Activated CD4-positive, alpha-beta T cell treated with anti-CD3 and anti-CD28 coated beads for 1 hour (primary cell): Measurements from ENCODE around the gene AQR.
"Not testable (repeated sequence)": the region's sequence is repeated elsewhere in the genome, so short reads cannot be mapped to it uniquely, and the experiment has no call there.

Experiments used
- DNase-seq: peaks from one replicate; pipeline ENCODE4 v3.0.0-alpha.2; 2020

Gene AQR

GRCh38 chr15:34869110-34869509 is 100.4 kb downstream of the AQR start:
- DNase-seq, result no peak

GRCh38 chr15:34865531-34865930 is 104.0 kb downstream of the AQR start:
- DNase-seq, result no peak

GRCh38 chr15:34861214-34861613 is 108.3 kb downstream of the AQR start:
- DNase-seq, result no peak

GRCh38 chr15:34855893-34856292 is 113.6 kb downstream of the AQR start:
- no peak for DNase-seq

DNA sequence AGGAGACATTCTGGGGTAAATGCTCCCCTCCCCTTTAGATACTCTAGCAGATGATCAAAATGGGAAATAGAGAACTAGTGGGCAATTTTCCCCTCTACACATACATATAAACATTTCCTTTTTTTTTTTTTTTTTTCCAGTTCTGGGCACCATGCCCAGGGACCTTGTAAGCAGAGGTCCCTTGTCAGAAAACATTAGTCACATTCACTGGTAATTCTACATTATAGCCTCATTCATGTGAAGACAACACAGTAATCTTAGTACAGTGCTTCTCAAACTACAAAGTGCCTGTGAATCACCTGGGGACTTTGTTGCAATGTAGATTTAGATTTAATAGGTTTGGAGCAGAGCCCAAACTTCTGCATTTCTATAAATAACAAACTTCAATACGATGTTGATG is 114.1 kb downstream of the AQR start:
- DNase-seq, result no peak

- DNase-seq, result no peak
Measured at GRCh38 chr15:34854232-34854631, 115.3 kb downstream of the AQR start.

GRCh38 chr15:34853001-34853758 is 116.4 kb downstream of the AQR start:
- DNase-seq, result no peak

DNA sequence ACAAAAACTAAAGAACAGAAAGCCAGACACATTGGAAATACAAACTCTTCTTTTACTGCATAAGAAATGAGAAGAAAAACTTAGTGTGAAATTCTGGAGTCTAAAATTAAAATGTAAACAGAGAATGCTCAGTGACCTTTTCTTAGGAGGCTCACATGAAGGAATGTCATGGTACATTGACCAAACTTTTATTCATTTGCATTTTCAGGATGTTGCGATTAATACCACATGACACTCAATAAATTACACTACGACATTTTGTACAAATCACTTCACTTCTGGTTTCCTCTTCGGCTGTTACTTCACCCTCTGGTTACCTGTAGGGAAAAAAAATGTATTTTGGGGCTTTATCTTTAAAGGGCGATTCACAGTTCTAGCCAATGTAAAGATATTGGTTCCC is 117.8 kb downstream of the AQR start:
- no peak for DNase-seq

GRCh38 chr15:34851007-34851406 is 118.5 kb downstream of the AQR start:
- no peak for DNase-seq

GRCh38 chr15:34850121-34850520 is 119.4 kb downstream of the AQR start:
- no peak for DNase-seq

- no peak for DNase-seq
Measured at GRCh38 chr15:34849364-34849959, 120.1 kb downstream of the AQR start.

DNA sequence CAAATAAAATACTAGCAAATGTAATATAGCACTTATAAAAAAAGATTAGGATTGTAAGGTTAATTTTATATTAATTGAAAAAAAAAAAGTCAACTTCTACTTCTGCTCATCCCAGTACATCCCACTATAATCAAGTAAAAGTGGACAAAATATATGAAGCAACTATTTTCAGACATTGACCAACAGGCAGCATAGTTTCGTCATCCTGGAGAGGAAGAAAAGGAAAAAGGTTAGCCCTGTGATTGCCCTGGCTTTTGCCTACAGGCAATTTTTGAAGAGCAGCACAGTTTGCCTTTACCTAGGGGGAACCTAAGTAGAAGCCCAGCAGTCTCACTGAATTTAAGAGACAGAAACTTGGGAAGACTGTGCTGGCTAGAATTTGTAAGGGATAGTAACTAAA is 121.9 kb downstream of the AQR start:
- no peak for DNase-seq

DNA sequence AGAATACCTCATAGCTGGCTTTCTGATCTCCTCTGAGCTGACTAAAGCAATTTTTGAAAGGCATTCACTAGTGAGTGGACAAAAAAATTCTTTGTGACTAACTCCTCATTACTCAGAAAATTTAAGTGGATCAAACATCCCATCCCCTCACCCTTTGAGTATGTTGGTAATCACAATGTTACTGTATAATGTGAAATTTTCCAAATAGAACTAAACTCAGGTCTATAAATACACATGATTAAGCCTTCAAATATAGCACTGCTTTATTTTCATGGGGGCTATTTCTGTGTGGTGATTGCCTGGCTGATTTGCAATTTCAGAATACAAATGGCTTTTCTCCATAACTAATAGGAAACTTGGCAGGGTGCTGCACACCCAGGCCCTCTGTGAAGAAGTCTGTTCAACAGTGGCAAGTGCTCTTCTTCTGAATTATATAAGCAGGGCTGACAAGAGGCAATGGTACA is 128.2 kb downstream of the AQR start:
- no peak for DNase-seq

GRCh38 chr15:34838282-34838681 is 131.3 kb downstream of the AQR start:
- DNase-seq, result no peak

DNA sequence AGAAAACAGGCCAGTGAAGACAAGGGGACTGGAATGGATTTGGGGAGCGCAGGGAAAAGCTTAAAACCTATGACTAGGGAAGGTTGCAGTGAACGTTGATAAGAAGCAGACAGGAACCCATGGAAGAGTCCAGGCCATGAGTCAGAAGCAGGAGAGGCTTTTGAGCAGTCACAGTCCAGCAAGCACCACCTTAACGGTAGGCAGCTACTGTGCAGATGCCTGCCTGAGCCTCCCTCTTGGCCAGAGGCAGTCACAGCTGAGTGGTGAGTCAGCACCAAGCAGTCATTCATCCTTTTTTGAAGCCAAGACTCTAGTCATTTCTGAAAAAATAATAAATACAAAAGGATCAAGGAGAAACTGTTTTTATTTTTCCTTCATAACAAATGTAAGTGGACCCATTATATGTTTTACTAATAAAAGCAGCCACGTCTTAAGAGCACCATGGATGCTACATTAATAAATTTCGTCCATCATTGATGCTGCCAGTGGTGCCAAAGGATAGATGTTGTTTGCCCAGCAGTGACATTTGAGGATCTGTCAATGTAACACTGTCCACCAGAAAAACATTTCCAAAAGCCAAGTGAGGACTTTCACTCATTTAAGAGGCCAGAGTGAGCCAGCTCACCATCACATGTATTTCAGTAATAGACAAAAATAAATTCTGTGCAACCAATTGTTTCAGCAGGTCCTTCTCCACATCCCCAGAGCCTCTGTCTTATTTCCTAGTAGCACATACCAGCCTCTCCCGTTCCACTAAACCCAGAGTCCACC is 132.1 kb downstream of the AQR start:
- DNase-seq, result no peak

- no peak for DNase-seq
Measured at GRCh38 chr15:34828145-34828911, 141.2 kb downstream of the AQR start.

- no peak for DNase-seq
Measured at GRCh38 chr15:34821831-34822230, 147.7 kb downstream of the AQR start.

DNA sequence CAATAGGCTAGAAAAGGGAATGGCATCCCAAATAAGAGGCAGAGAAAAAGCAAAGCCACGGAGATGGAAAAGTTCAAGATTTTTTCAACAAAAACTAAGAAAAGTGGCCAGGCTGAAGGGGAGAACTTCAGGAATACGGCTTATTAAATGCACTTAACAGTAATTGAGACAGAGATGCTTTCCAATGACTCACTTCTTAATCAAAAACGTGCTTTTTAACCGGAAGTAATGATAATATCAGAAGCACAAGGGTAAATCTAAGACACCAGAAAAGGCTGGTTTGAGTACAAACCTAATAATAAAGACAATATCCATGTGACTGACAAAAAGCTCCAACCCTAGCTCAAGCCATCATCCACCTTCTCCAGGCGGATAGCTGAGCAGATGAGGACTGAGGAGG is 149.4 kb downstream of the AQR start:
- DNase-seq, result no peak

DNA sequence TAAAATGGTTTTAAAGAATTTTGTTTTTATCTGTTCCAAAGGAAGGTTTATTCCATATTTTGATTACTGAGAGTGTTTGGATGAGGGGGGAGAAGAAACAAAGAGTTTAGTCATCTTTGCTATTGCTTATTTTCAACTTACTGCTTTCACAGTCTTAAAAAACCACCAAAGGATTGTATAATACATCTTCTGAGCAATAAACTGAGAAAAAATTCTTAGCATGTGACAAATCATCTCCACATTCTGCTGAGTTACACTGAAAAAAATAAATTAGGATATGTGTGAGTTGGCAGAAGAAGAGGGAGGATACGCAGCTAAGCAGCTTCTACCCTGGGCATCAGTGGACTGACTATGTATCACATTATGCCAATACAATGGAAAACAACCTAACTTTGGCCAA is 151.0 kb downstream of the AQR start:
- DNase-seq, result no peak

- no peak for DNase-seq
Measured at GRCh38 chr15:34815836-34816235, 153.7 kb downstream of the AQR start.

DNA sequence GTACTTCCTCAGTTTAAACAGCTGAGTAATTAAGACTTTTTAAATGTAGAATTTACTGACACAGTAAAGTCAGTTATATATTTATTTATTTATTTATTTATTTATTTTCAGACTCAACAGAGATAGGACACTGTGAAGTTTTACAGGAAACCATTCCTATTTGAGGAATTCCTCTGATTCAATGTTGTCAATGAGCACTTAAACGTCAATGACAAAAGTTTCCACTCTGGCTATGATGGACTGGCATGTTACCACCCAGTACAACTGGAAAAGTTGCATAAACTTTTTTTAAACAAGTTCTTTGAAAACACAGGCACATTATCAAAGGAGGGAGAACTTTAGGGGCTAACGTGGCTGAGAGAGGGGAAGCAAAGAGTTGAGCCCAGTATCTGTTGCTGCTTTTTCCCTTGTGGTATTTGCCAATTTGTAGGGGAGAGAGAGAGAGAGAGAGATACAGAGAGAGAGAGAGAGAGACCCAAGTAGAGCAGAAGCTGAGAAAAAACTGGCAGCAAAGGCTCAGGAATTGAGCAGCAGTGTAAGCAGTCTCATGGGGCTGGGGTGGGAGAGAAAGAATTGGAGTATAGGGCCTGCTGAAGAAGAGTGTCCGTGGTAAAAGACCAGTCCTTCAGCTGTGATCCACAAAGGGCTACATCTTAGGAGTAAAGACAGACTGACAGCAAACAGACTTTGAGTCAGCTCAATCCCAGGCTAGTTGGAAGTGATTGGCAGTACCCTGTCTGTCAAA is 155.9 kb downstream of the AQR start:
- no peak for DNase-seq

- DNase-seq, result not testable (repeated sequence)
Measured at GRCh38 chr15:34812868-34813365, 156.6 kb downstream of the AQR start.
